Colonic mucosa (tissue), 4 donors: ENCODE results near the gene CD302. TPM values are rescaled to one million over a fixed set of nuclear protein-coding genes. Genes with fewer than 3 reads are reported as not detected.

Experiments used
- DNase-seq: peaks from one replicate; pipeline ENCODE4 v3.0.0-alpha.2; 2020
- H3K27ac ChIP-seq: fragments of 200-600 bp; one replicate; pipeline ENCODE4 v1.8.0; 2021
- H3K27me3 ChIP-seq: fragments of 200-600 bp; one replicate; pipeline ENCODE4 v1.8.0; 2021
- H3K36me3 ChIP-seq: fragments of 200-600 bp; one replicate; pipeline ENCODE4 v1.8.0; 2021
- H3K4me1 ChIP-seq: fragments of 200-600 bp; one replicate; pipeline ENCODE4 v1.8.0; 2021; ENCODE audit warnings: mild to moderate bottlenecking
- H3K4me3 ChIP-seq: fragments of 200-600 bp; one replicate; pipeline ENCODE4 v1.8.0; 2021
- H3K9ac ChIP-seq, 2 donors: one replicate each; pipeline ENCODE4 v1.7.0; 2013; ENCODE audit warnings: control low read depth in 2 of 2, low read depth in 2 of 2, low read length in 2 of 2
- H3K9me3 ChIP-seq: fragments of 200-600 bp; one replicate; pipeline ENCODE4 v1.8.0; 2021
- intact Hi-C: fragments of 100-400 bp; cut with DNase I; formaldehyde crosslinking; loops from one replicate; pipeline ENCODE4 v1.14.1; 2022
- total RNA-seq, 2 donors: library from RNA; stranded (reverse); fragmentation: NEBNext Ultra II Directional in 1 of 2; extraction: Animal tissue kit (Norgen Biotek cat#: 25700) in 1 of 2; gene quantifications; one replicate each; pipeline ENCODE4 v1.2.1, GENCODE V29; 2021
- TF ChIP-seq, protein P1 (sequence below): fragments of 200-600 bp; IDR thresholded peaks from one replicate; pipeline ENCODE4 v1.8.0; 2022; ENCODE audit warnings: antibody characterized with exemption, mild to moderate bottlenecking
- donor health status: healthy.
- donor health status: DM: no; HTN: no; CAD: no.
- donor health status: DM: no; HTN: no; CAD: no.

Gene CD302
- total RNA-seq, 2 donors from 2014 or later, result 8.5 to 15.1 TPM

DNA sequence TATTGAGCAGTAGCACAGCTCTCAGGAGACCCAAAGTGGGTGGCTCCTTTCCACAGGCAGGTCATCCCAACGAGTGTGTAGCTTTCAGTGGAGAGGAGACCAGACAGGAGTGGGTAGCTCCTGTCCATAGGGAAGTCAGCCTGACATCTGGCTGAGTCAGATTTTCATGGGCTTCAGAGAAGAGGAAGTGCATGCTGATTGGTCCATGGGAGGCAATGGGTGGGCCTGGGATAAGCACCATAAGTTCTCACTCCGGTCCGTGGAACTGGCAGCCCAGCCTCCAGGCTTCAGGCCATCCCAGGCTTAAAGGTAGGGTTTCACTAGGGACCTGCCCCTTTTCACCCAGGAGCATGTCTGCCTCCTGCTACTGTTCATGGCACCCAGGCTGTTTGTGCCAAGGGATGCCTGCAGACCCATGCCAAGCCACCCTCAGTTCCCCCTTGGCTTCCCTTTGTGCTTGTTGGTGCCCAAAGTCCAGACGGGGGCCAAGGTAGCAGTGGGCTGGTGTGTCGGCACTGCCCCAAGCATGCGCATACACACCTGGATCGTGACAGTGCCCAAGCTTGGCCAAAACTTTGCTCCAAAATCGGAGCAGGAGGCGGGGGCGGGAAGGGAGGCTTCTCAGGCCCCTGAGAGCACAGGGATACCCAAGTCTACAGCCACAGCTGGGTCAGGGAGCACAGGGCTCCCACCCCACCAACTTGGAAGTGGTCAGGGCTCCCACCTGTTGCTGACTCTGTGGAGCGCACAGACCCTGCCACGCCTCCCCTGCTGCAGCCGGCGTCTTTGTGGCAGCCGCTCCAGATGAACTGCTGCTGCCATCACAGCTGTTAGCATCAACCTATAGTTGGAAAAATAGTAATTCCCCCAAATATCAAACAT lies 59.3 kb downstream of the CD302 start:
- Histone ChIP-seq H3K27ac (no peak overlapping the region), H3K36me3 (peaks cover 7% of the 10 kb centered on the region), H3K4me3 (no peak overlapping the region), H3K27me3 (no peaks in the 10 kb centered on the region), H3K9ac (no peak overlapping the region), H3K4me1 (no peaks in the 10 kb centered on the region), H3K9me3 (no peaks in the 10 kb centered on the region)
- TF ChIP-seq, protein P1, sequence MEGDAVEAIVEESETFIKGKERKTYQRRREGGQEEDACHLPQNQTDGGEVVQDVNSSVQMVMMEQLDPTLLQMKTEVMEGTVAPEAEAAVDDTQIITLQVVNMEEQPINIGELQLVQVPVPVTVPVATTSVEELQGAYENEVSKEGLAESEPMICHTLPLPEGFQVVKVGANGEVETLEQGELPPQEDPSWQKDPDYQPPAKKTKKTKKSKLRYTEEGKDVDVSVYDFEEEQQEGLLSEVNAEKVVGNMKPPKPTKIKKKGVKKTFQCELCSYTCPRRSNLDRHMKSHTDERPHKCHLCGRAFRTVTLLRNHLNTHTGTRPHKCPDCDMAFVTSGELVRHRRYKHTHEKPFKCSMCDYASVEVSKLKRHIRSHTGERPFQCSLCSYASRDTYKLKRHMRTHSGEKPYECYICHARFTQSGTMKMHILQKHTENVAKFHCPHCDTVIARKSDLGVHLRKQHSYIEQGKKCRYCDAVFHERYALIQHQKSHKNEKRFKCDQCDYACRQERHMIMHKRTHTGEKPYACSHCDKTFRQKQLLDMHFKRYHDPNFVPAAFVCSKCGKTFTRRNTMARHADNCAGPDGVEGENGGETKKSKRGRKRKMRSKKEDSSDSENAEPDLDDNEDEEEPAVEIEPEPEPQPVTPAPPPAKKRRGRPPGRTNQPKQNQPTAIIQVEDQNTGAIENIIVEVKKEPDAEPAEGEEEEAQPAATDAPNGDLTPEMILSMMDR, result no peak
- DNase-seq, result no peak
- intact Hi-C loops, result no loop called here

DNA sequence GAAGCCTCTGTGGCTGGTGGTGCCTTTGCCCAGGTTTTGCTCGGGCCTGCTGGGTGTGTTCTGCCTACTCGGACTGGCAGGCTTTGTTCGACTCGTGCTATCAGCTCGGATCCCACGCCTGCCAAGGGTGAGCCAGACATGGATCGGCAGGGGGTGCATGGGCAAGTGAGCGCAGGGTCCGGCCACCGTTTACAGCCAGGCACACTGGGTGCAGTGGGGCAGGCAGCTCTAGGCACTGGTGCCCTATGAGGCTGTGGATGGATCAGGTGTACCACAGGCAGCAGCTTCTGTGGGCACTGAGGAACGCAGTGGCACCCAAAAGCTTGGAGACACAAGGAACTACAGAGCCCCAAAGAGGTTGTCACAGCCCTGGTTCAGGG lies 60.1 kb downstream of the CD302 start:
- H3K9ac ChIP-seq, result no peak overlapping the region
- no peak overlapping the region for H3K4me3 ChIP-seq
- H3K27ac ChIP-seq, result no peak overlapping the region
- H3K9me3 ChIP-seq, result no peaks in the 10 kb centered on the region
- H3K27me3 ChIP-seq, result no peaks in the 10 kb centered on the region
- DNase-seq, result no peak
- no peaks in the 10 kb centered on the region for H3K4me1 ChIP-seq
- intact Hi-C loops, result no loop called here
- peaks cover 7% of the 10 kb centered on the region for H3K36me3 ChIP-seq
- TF ChIP-seq, protein P1, result no peak

DNA sequence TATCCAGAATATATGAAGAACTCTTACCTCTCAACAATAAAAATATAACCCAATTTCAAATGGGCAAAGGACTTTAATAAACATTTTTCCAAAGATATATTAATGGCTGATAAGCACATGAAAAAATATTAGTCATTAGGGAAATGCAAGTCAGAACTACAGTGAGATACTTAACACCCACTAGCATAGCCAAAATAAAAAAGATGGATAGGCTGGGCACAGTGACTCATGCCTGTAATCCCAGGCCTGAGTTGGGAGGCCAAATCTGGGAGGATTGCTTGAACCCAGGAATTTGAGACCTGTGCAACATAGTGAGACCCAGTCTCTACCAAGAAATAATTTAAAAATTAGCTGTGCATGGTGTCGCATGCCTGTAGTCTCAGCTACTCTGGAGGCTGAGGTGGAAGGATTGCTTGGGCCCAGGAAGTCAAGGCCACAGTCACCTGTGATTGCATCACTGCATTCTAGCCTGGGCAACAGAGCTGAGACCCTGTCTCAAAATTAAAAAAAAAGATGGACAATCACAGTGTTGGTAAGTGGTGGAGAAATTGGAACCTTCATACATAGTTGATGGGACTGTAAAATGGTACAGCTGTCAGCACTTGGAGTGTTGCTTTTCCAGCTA lies 60.6 kb downstream of the CD302 start:
- Histone ChIP-seq H3K27me3 (no peaks in the 10 kb centered on the region), H3K4me1 (no peaks in the 10 kb centered on the region), H3K36me3 (peaks cover 7% of the 10 kb centered on the region), H3K9ac (no peak overlapping the region), H3K27ac (no peak overlapping the region), H3K4me3 (no peak overlapping the region), H3K9me3 (no peaks in the 10 kb centered on the region)
- DNase-seq, result no peak
- intact Hi-C loops, result no loop called here
- TF ChIP-seq, protein P1, result no peak

DNA sequence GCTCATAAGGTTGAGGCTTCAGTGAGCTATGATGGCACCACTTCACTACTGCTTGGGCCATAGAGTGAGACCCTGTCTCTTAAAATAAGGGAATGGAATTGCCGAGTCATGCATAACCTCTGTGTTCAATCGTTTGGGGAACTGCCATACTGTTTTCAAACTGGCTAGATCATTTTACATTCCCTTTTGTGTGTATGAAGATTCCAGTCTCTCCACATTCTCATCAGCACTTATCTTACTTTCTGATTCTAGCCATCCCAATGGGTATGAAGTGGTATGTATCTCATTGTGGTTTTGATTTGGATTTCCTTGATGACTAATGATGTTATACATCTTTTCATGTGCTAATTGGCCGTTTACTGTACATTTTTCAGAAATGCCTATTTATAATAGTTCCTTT lies 62.0 kb downstream of the CD302 start:
- TF ChIP-seq, protein P1, result no peak
- H3K4me3 ChIP-seq, result no peak overlapping the region
- H3K27ac ChIP-seq, result no peak overlapping the region
- peaks cover 7% of the 10 kb centered on the region for H3K36me3 ChIP-seq
- H3K4me1 ChIP-seq, result no peaks in the 10 kb centered on the region
- intact Hi-C loops, result no loop called here
- no peaks in the 10 kb centered on the region for H3K9me3 ChIP-seq
- no peak overlapping the region for H3K9ac ChIP-seq
- DNase-seq, result no peak
- no peaks in the 10 kb centered on the region for H3K27me3 ChIP-seq

DNA sequence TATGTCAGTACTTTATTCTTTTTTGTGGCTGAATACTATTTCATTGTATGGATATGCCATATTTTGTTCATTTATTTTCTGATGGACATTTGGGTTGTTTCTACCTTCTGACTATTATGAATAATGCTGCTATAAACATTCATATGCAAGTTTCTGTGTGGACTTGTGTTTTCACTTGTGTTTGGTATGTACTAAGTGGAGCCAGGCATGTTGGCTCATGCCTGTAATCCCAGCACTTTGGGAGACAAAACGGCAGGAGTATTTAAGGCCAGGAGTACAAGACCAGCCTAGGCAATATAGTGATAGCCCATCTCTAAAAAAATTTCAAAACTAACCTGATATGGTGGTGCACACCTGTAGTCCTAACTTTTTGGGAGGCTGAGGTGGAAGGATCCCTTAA lies 62.4 kb downstream of the CD302 start:
- H3K36me3 ChIP-seq, result peaks cover 7% of the 10 kb centered on the region
- intact Hi-C loops, result no loop called here

More for the DNA sequence above, 62.4 kb downstream of the CD302 start:
- no peaks in the 10 kb centered on the region for H3K4me1 ChIP-seq
- no peak overlapping the region for H3K27ac ChIP-seq
- H3K4me3 ChIP-seq, result no peak overlapping the region
- no peaks in the 10 kb centered on the region for H3K9me3 ChIP-seq
- TF ChIP-seq, protein P1, result no peak
- no peak for DNase-seq
- H3K9ac ChIP-seq, result no peak overlapping the region
- H3K27me3 ChIP-seq, result no peaks in the 10 kb centered on the region
